GM12878 (cell line): ENCODE measurements around the gene NAA10. TPM values are rescaled to one million over a fixed set of nuclear protein-coding genes. Genes with fewer than 3 reads are reported as not detected.

Experiments used
- ATAC-seq: fragments of 200-7000 bp; cut with Tn5 transposase; 3 replicates; pipeline ENCODE4 v1.9.1; 2020; ENCODE audit warnings: mild to moderate bottlenecking, moderate library complexity
- BruUV-seq: library from RNA; stranded (reverse); fragments of 400-500 nt; replicated peaks from 2 replicates; lab custom pipeline; 2021; lab: Mats Ljungman, UMichigan
- CTCF ChIA-PET: fragments of 300-600 bp; sonication (Branson Sonifier 250); formaldehyde crosslinking; extraction: SDS; loops from one replicate; lab custom pipeline; 2021; ENCODE audit warnings: inconsistent platforms; lab: Yijun Ruan, JAX
- POLR2A ChIA-PET: fragments of 350-600 bp; formaldehyde crosslinking; extraction: SDS; loops from one replicate; lab custom pipeline; 2021; ENCODE audit warnings: inconsistent platforms; lab: Charles Lee
- RAD21 ChIA-PET: fragments of 300-600 bp; sonication (Branson Sonifier 250); formaldehyde crosslinking; loops from one replicate; lab custom pipeline; 2023; ENCODE audit warnings: antibody characterized with exemption; ENCODE audit not compliant: unreplicated experiment; lab: Charles Lee
- SMC1A ChIA-PET: fragments of 300-600 bp; sonication (Branson Sonifier 250); formaldehyde crosslinking; loops from one replicate; lab custom pipeline; 2023; ENCODE audit not compliant: unreplicated experiment, uncharacterized antibody; lab: Charles Lee
- DNase-seq: peaks from one replicate; pipeline ENCODE4 v3.0.0-alpha.2; 2011; ENCODE audit warnings: low read depth, low spot score
- FAIRE-seq: peaks from 3 replicates; lab custom pipeline; 2011; peaks lifted over from hg19 to GRCh38; lab: Jason Lieb, UNC
- H2AFZ ChIP-seq: 2 replicates; pipeline ENCODE4 v1.6.0; 2011; ENCODE audit warnings: low read depth, low read length, control low read depth; ENCODE audit not compliant: control insufficient read depth
- H3K27ac ChIP-seq: 2 replicates; pipeline ENCODE4 v1.5.1; 2011; ENCODE audit warnings: control low read depth; ENCODE audit not compliant: control insufficient read depth, insufficient read depth
- H3K27me3 ChIP-seq, 2 experiments: replicated peaks in 1 of 2; 2 replicates each; pipeline versions ENCODE4 v1.6.0 to v1.6.1; 2011; ENCODE audit warnings: low read length in 1 of 2; ENCODE audit not compliant: control insufficient read depth in 2 of 2, insufficient read depth in 2 of 2
- H3K36me3 ChIP-seq, 2 experiments: 2 replicates each; pipeline ENCODE4 v1.5.1; 2011; ENCODE audit warnings: low read length in 1 of 2; ENCODE audit not compliant: control insufficient read depth in 2 of 2, insufficient read depth in 2 of 2
- H3K4me1 ChIP-seq: 2 replicates; pipeline ENCODE4 v1.6.1; 2011; ENCODE audit warnings: mild to moderate bottlenecking, low read length, moderate library complexity, mixed read lengths; ENCODE audit not compliant: control insufficient read depth, insufficient read depth
- H3K4me2 ChIP-seq: 2 replicates; pipeline ENCODE4 v1.6.0; 2011; ENCODE audit warnings: control low read depth; ENCODE audit not compliant: control insufficient read depth, insufficient read depth
- H3K4me3 ChIP-seq: fragments of 200-600 bp; sonication (generic); 2 replicates; pipeline ENCODE4 v1.5.1; 2016
- H3K79me2 ChIP-seq: 2 replicates; pipeline ENCODE4 v1.6.0; 2011; ENCODE audit warnings: low read length; ENCODE audit not compliant: control insufficient read depth, insufficient read depth
- H3K9ac ChIP-seq: 2 replicates; pipeline ENCODE4 v1.8.0; 2011; ENCODE audit warnings: low read length, control low read depth, mixed read lengths; ENCODE audit not compliant: control insufficient read depth, insufficient read depth
- H3K9me3 ChIP-seq: replicated peaks from 3 replicates; pipeline ENCODE4 v1.5.1; 2011; ENCODE audit warnings: mild to moderate bottlenecking, low read length; ENCODE audit not compliant: control insufficient read depth, insufficient read depth
- H4K20me1 ChIP-seq: 2 replicates; pipeline ENCODE4 v1.6.0; 2011; ENCODE audit not compliant: control insufficient read depth, insufficient read depth
- ZNF207 ChIP-seq: fragments of 450-650 bp; IDR thresholded peaks from 2 replicates; pipeline ENCODE4 v1.6.1; 2014; ENCODE audit warnings: antibody characterized with exemption, mild to moderate bottlenecking, borderline replicate concordance
- ZNF24 ChIP-seq: fragments of 450-650 bp; IDR thresholded peaks from 2 replicates; pipeline ENCODE4 v1.6.1; 2017; ENCODE audit warnings: antibody characterized with exemption, mild to moderate bottlenecking
- WGBS: methylation state at CpG from one replicate; pipeline ENCODE4 v1.1.6; 2016; ENCODE audit warnings: low lambda C conversion rate; ENCODE audit not compliant: insufficient replicate concordance, insufficient coverage; ENCODE audit errors: missing lambda C conversion rate; 5-methylcytosine and 5-hydroxymethylcytosine counted together
- in situ Hi-C: fragments of 300-500 bp; cut with MboI; formaldehyde crosslinking; loops from 9 replicates; pipeline ENCODE4 v1.14.3; 2018; ENCODE audit warnings: mixed read lengths
- intact Hi-C: fragments of 100-400 bp; cut with micrococcal nuclease; formaldehyde crosslinking; loops from one replicate; pipeline ENCODE4 v1.14.2; 2022; ENCODE audit not compliant: unreplicated experiment
- polyA plus RNA-seq, 11 experiments: library from polyadenylated mRNA; depleted of rRNA in 4 of 11; unstranded in 6 of 11; stranded (reverse) in 5 of 11; fragments of >200 nt; fragmentation: Nextera tagmentation in 4 of 11; fragmentation: Illumina TruSeq in 1 of 11; extraction: Ambion mirVana in 4 of 11; extraction: Trizol in 1 of 11; gene quantifications; 1 replicate in 1 of 11; 2 replicates in 10 of 11; pipeline versions ENCODE4 v1.2.1 to v1.2.3, GENCODE V29; 2011 to 2016; ENCODE audit warnings: inconsistent platforms in 2 of 11, missing spikeins in 2 of 11, low read depth in 1 of 11
- total RNA-seq, 4 experiments: library from RNA; depleted of rRNA in 3 of 4; stranded (reverse); fragments of >200 nt in 3 of 4; fragmentation: Illumina TruSeq in 1 of 4; extraction: Trizol in 1 of 4; gene quantifications; 2 replicates each; pipeline versions ENCODE4 v1.2.1 to v1.2.3, GENCODE V29; 2013 to 2021
- TF ChIP-seq, protein P1 (sequence below): fragments of 450-650 bp; IDR thresholded peaks from 2 replicates; pipeline ENCODE4 v1.6.1; 2017; ENCODE audit warnings: mild to moderate bottlenecking, moderate library complexity
- TF ChIP-seq, protein P2 (sequence below): fragments of 450-650 bp; IDR thresholded peaks from 2 replicates; pipeline ENCODE4 v1.6.1; 2017; ENCODE audit warnings: borderline replicate concordance
- TF ChIP-seq, protein P3 (sequence below): fragments of 450-650 bp; IDR thresholded peaks from 2 replicates; pipeline ENCODE4 v1.6.1; 2016; ENCODE audit warnings: mild to moderate bottlenecking

The NAA10 gene
- total and polyA plus RNA-seq, 10 of the 15 experiments (the other 5 are each of a cell fraction or from before 2014, with no cell fraction given): 7.9 to 212 (median 98.9) TPM

- Histone ChIP-seq H3K36me3 (no peaks in the 10 kb centered on the region), H2AFZ (no peak overlapping the region), H3K27ac (no peak overlapping the region), H3K9me3 (no peaks in the 10 kb centered on the region), H3K27me3 (peaks cover 0 to 2% of the 10 kb centered on the region in 2 experiments; a peak in 3 of 4 replicates), H3K79me2 (no peaks in the 10 kb centered on the region), H3K9ac (no peak overlapping the region), H3K4me1 (no peaks in the 10 kb centered on the region; the same call in 1 of the 2 replicates), H3K4me2 (no peak overlapping the region), H4K20me1 (no peaks in the 10 kb centered on the region), H3K4me3 (no peak overlapping the region)
- CTCF ChIA-PET: no interaction called here
- POLR2A ChIA-PET: no interaction called here
- ATAC-seq (no peak), FAIRE-seq (no peak), DNase-seq (no peak)
- in situ Hi-C loops (no loop called here), intact Hi-C loops (no loop called here)
- BruUV-seq: no TSS peak
- SMC1A ChIA-PET: no interaction called here
- TF ChIP-seq ZNF24: no peak
- TF ChIP-seq, protein P1, sequence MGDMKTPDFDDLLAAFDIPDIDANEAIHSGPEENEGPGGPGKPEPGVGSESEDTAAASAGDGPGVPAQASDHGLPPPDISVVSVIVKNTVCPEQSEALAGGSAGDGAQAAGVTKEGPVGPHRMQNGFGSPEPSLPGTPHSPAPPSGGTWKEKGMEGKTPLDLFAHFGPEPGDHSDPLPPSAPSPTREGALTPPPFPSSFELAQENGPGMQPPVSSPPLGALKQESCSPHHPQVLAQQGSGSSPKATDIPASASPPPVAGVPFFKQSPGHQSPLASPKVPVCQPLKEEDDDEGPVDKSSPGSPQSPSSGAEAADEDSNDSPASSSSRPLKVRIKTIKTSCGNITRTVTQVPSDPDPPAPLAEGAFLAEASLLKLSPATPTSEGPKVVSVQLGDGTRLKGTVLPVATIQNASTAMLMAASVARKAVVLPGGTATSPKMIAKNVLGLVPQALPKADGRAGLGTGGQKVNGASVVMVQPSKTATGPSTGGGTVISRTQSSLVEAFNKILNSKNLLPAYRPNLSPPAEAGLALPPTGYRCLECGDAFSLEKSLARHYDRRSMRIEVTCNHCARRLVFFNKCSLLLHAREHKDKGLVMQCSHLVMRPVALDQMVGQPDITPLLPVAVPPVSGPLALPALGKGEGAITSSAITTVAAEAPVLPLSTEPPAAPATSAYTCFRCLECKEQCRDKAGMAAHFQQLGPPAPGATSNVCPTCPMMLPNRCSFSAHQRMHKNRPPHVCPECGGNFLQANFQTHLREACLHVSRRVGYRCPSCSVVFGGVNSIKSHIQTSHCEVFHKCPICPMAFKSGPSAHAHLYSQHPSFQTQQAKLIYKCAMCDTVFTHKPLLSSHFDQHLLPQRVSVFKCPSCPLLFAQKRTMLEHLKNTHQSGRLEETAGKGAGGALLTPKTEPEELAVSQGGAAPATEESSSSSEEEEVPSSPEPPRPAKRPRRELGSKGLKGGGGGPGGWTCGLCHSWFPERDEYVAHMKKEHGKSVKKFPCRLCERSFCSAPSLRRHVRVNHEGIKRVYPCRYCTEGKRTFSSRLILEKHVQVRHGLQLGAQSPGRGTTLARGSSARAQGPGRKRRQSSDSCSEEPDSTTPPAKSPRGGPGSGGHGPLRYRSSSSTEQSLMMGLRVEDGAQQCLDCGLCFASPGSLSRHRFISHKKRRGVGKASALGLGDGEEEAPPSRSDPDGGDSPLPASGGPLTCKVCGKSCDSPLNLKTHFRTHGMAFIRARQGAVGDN: no peak
- TF ChIP-seq, protein P2, sequence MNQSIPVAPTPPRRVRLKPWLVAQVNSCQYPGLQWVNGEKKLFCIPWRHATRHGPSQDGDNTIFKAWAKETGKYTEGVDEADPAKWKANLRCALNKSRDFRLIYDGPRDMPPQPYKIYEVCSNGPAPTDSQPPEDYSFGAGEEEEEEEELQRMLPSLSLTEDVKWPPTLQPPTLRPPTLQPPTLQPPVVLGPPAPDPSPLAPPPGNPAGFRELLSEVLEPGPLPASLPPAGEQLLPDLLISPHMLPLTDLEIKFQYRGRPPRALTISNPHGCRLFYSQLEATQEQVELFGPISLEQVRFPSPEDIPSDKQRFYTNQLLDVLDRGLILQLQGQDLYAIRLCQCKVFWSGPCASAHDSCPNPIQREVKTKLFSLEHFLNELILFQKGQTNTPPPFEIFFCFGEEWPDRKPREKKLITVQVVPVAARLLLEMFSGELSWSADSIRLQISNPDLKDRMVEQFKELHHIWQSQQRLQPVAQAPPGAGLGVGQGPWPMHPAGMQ: no peak
- TF ChIP-seq ZNF207: no peak
- TF ChIP-seq, protein P3, sequence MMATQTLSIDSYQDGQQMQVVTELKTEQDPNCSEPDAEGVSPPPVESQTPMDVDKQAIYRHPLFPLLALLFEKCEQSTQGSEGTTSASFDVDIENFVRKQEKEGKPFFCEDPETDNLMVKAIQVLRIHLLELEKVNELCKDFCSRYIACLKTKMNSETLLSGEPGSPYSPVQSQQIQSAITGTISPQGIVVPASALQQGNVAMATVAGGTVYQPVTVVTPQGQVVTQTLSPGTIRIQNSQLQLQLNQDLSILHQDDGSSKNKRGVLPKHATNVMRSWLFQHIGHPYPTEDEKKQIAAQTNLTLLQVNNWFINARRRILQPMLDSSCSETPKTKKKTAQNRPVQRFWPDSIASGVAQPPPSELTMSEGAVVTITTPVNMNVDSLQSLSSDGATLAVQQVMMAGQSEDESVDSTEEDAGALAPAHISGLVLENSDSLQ: no peak
- WGBS: 40% methylated on average over 22 of the region's 32 CpGs
- RAD21 ChIA-PET: no interaction called here
Measured at GRCh38 chrX:153885208-153885787, 49.5 kb downstream of the NAA10 start.
